ENCODE results near the gene FAM50A.
"Not testable (repeated sequence)": the region's sequence is repeated elsewhere in the genome, so short reads cannot be mapped to it uniquely, and the experiment has no call there.

Gene FAM50A, protein sequence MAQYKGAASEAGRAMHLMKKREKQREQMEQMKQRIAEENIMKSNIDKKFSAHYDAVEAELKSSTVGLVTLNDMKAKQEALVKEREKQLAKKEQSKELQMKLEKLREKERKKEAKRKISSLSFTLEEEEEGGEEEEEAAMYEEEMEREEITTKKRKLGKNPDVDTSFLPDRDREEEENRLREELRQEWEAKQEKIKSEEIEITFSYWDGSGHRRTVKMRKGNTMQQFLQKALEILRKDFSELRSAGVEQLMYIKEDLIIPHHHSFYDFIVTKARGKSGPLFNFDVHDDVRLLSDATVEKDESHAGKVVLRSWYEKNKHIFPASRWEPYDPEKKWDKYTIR

DNA sequence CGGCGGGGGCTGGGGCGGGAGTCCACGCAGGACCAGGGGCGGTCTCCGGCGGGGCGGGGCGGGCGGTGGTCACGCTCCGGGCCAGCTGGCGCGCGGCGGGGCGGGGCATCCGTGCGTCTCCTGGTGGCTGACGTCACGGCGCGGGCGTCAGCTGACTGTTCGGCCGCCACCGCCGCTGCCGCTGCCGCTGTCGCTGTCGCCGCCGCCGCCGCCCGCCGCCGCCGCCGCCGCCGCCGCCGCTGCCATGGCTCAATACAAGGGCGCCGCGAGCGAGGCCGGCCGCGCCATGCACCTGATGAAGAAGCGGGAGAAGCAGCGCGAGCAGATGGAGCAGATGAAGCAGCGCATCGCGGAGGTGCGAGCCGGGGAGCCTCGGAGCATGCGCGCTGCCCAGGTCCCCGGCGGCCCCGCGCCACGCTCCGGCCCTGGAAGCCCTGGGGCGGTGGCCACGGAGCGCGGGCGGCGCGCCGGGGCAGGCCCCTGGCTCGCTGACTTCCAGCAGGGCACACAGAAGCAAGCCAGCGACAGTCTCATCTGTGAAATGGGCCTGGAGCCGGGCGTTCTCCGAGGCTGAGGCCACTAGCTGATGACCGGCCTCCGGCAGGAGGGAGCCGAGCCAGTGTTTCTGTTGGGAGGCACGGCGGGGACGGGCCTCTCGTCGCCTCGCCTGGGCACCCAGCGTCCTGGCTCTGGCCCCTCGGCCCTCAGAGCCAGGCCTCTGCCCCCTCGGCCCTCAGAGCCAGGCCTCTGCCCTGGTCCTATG is at the start of gene FAM50A:
FAM50A (plus strand) TSS at position 150 of the 763 bp plus-strand sequence; CDS start at position 245, 95 bp downstream.
- DNase-seq (ENCODE audit: low read depth) = peak; percentile 42

DNA sequence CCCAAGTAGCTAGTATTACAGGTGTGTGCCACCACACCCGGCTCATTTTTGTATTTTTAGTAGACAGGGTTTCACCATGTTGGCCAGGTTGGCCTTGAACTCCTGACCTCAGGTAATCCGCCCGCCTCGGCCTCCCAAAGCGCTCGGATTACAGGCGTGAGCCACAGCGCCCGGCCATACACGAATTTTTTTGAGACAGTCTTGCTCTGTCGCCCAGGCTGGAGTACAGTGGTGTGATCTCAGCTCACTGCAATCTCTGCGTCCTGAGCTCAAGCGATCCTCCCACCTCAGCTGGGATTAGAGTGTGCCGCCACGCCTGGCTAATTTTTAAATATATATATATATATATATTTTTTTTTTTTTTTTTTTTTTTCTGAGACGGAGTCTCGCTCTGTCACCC is 47.6 kb upstream of the FAM50A start:
- not testable (repeated sequence) for DNase-seq (ENCODE audit: low read depth)

DNA sequence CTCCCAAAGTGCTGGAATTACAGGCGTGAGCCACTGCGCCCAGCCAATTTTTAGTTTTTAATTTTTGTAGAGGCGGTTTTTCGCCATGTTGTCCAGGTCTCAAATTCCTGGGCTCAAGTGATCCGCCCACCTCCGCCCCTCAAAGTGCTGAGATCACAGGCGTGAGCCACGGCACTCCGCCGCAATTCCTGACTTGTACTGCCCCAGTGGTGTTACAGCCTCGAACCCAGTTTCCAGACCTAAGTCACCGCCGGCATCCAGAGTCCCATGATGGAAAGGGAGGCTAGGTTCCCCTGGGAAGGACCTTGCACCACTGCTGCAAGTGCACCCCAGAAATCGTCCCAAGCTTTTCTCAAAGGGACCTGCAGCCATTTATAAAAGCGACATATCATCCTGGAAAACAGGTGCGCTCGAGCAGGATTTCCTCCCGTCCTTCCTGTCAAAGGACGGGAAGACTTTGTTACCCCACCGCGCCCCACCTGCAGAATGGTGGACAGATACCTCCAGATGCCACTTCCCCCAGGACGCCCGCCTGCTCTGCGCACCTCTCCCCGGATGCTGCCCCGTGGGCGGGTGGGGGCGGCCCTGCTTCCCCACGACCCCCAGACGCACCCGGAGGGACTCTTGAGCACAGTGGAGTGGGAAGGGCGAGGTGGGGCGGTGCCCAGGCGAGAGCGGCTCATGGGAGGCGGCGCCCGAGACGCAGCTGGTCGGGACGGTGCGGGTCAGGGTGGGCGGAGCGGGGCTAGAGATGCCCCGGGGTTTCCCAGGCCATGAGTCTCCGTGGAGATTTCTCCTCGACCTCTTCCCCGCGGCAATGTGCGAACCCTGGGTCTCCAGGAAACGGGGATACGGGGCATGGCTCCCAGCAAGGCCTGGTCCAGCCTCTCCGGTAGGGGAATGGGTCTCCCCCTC is 46.7 kb upstream of the FAM50A start:
- peak; percentile 42 for DNase-seq (ENCODE audit: low read depth)

DNA sequence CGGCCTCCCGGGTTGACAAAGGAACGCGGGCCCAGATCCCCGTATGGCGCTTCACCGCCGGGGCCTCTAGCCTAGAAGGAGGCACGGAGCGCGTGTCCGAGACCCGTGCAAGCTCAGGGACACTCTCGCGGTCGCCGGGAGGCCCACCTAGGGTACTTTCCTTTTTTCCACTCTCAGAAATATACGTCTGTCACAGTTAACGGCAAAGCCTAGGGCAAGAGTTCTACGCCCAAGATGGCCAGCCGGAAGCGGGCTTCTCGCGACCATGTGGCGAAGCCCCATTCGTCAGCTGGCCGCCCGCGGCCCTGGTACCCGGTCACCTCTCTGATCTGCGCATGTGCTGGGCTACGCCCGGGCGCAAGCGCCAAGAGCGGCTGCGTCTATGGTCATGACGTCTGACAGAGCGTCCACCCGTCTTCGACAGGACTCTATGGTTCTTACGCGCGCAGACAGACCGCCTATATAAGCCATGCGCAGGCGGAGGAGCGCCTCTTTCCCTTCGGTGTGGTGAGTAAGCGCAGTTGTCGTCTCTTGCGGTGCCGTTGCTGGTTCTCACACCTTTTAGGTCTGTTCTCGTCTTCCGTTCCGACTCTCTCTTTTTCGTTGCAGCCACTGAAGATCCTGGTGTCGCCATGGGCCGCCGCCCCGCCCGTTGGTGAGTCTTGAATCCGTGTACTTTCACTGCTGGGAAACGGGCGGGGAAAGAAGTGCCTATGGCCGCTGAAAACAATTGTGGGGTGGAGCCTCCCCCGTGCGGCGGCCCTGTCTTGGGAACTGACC is 45.9 kb upstream of the FAM50A start, which contains the start of gene RPL10:
RPL10 (plus strand) TSS at position 490 of the 780 bp plus-strand sequence; CDS start at position 633, 143 bp downstream.
- DNase-seq (ENCODE audit: low read depth) = peak; percentile 58

DNA sequence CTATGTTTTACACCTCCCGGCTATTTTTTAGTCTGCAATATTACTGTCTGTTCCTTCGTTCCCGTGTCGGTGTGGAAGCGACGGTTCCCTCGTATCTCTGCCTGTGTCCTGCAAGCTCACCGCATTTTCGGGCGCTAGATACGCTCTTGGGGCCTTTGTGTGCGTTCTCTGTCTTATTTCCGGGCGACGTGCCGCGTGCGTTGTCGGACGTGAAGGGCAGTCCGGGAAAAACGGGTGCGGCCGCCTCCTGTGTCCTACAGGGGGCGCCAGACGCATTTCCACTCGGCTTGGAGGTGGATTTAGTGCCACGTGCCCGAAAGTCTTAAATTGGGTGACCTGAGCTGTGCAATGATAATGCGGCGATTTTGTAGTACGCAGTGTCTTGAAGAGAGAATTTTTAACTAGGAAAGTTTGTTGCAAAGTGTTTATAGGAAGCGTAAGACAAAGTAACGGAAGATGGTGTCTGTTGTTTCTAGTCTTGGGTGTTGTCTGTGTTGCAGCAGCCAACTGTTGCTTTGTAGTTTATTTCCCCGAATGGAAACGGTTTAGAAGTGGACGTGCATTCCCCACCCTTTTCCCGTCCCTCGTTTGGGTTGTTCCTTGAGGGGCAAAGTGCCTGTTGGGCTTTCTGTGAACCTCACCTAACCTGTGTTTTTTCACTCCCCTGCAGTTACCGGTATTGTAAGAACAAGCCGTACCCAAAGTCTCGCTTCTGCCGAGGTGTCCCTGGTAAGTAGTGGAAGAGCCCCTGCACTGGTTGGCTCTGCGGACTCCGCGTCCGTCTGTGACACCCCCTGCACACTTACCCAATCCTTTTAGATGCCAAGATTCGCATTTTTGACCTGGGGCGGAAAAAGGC is 45.0 kb upstream of the FAM50A start:
- DNase-seq (ENCODE audit: low read depth) = peak; percentile 48

DNA sequence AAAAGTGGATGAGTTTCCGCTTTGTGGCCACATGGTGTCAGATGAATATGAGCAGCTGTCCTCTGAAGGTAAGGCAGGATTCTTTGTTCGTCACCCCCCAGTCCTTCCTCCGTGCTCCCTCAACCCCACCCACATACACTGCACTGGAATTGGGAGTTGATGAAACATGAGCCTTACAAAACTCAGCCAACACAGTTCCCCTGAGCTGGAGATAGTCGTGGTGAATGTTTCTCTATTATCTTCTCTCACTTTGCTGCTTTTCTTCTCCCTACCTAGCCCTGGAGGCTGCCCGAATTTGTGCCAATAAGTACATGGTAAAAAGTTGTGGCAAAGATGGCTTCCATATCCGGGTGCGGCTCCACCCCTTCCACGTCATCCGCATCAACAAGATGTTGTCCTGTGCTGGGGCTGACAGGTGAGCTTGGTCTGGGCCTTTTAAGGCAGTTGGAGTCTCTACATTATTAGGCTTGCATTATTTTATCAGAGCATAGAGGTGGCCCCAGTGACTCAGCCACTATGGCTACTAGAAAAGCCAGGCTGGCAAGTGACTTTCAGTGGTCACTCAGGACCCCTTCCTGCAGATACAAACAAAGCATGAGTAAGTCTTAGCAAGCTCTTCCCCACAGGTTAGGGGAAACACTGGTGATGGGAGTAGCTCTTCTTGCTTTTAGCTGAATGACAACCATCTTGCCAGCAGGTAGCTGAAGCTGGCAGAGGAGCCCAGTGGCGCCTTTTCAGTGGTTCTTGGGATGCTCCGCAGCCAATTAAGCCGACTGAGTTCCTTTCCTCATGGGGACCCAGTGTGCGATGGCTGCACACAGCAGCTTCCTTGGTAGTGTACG is 44.2 kb upstream of the FAM50A start:
- no peak for DNase-seq (ENCODE audit: low read depth)

DNA sequence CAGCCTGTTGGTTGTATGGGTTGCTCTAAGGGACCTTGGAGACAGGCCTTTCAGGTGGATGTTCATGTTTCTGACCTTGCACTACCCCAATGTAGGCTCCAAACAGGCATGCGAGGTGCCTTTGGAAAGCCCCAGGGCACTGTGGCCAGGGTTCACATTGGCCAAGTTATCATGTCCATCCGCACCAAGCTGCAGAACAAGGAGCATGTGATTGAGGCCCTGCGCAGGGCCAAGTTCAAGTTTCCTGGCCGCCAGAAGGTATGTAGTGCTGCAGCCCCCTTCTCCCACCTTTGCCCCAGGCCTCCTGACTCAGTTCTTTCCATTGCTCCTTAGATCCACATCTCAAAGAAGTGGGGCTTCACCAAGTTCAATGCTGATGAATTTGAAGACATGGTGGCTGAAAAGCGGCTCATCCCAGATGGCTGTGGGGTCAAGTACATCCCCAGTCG is 43.5 kb upstream of the FAM50A start:
- not testable (repeated sequence) for DNase-seq (ENCODE audit: low read depth)

DNA sequence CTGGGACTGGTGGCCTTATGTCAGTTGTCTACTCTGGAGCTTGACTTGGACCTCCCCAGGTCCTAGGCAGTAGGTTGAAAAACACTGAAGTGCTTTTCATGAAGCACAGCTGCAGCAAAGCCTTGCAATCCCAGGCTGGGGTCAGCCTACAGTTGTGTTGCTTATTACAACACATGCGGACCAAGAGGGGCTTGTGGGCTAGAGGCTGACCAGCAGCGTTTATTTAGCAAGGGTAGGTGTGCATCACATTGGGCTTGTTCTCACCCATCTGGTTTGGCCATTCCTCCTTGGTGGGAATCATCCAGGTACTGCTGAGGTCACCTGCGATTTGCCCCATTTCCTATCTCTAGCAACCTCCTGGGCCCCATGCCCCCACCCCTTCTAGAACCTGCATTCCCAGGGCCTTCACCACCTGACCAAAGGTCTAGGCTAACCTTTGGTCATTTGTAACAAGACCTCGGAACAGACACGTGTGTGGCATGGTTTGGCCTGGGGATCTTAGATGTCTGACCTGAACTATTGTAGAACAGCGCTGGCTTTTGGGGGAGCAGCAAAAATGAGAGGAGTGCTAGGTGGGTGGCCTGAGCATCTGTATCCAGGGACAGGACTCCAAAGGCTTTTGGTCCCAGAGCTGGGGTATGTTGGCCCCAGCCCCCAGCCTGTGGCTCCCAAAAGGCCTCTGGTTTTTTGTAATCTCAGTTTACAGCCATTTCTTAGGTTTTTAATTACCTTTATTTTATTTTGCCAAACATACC is 42.7 kb upstream of the FAM50A start:
- no peak for DNase-seq (ENCODE audit: low read depth)

DNA sequence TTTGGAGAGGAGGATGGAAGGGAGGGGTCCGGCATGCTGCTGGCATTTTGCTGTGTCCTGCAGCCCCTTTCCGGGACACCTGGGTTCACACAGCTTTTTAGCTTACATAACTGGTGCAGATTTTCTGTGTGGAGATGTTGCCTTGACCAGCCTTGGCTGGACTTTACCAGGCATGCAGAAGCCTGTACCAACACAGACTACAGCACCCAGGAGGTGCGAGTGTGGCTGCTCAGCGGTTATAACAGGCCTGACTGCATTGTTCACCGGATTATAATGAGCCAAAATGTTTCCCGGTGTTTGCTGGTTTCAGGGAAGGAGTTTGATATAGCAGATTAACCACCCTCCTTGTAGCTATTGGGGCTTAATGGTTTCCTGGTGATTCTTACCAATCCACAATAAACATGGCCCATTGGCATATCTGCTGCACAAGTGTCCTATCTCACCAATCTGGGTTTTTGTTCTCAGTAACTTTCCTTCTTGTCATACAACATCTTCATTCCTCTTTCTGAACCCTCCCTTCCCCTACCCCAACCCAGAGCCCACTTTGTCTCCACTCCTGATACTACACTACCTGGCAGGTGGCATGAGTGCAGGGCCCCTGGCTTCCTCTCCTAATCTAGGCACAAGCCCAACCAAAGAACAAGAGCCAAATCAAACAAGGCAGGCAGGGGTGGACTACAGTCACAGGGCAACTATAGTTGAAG is 41.9 kb upstream of the FAM50A start:
- DNase-seq (ENCODE audit: low read depth) = no peak

DNA sequence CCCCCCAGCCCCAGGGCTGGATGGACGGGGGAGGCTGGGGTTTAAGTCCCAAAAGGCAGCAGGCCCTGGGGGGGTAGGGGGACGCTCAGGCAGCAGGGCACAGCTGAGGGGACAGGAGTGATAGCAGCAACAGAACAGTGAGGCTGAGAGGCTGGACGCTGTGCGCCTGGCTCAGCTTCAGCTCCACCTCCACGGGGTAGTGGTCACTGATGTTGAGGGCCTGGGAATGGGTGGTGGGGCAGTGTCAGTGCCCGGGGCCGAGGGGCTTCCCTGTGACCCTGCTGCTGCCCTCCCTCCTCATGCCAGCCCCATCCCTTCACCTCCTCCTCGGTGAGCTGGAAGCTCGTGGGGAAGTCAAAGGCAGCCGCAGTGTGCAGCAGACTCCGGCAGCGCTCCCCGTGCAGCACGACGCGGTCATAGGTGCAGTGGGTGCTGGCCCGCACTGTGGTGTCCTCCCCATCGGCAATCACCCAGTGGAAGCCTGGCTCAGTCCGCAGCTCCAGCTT is 41.3 kb upstream of the FAM50A start:
- DNase-seq (ENCODE audit: low read depth) = no peak

DNA sequence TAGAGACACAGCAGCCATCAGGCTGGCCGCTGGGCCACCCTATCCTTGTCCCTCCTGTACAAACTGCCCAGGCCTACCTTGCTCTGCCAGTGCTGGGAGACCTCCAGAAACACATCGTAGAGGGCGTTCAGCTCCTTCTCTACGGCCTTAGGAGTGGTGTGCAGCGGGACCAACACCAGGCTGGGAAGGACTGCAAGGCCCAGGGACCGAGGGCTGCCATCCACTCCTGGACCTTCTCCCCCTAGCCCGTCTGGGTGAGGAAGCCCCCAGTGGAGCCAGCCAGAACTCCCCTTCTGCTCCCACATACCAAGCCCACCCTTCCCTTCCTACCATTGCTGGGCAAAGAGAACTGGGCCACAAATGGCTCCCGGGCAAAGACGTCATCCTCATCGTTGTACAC is 40.7 kb upstream of the FAM50A start:
- DNase-seq (ENCODE audit: low read depth) = no peak

DNA sequence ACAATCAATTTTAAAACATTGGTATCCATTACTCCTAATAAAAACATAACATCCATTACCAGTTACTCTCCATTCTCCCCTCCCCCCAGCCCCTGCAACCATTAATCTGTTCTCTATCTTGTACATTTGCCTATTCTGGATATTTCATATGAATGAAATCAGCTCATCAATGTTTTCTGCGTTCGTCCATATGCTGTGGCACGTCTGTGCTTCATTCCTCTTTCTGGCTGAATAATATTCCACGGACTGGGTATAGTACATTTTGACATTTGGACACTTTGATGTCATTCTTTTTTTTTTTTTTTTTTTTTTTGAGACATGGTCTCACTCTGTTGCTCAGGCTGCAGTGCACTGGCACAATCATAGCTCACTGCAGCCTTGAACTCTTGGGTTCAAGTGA is 40.1 kb upstream of the FAM50A start:
- DNase-seq (ENCODE audit: low read depth) = no peak

DNA sequence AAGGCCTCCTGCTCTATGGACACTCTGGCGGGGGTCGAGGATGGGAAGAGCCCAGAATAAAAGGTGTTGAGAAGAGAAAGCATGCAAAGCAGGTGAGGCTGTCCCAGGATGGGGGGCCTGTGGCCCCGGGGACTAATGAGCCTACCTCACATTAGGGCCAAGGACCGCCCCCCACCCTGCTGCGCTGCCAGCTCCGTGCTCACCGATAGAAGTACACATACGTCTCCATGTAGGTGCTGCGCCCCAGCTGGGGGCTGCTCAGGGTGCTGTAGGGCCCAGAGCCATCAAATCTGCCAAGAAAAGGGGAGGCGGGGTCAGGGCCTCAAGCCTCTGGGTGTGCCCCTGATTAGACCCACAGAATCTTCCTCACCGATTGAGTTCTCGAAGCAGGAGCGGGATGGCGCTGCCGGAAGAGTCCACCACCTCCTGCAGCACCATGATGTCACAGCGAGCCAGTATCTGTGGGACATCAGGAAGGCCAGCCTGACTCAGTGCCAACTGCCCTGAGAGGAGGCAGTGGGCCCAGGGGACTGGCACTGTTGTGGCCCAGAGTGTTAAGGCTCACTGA is 39.2 kb upstream of the FAM50A start:
- DNase-seq (ENCODE audit: low read depth) = no peak

DNA sequence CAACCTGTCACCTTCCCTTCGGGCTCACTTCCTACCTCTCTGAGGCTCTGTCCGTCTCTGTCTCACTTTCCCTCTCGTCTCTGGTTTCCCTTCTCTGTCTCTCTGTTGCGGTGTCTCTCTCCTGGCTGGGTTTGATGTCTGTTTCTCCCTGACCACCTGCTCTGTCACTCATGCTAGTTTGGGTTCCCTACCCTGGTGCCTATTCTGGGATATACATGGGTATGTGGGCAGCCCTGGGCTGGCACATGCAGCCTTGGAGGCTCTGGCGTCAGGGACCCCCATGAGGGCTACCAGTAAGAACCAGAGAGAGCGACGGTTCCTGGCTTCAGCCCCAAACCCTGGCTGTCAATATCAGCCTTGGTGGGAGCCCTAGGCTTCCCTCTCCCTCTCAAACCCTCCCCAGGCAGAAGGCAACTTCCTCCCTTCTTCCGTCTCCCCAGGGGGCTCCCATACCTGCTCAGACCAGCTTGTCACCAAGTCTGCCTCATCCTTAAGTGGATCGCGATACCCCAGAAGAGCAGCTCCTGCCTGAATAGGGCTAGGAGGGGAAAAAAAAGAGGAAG is 35.2 kb upstream of the FAM50A start:
- DNase-seq (ENCODE audit: low read depth) = no peak

DNA sequence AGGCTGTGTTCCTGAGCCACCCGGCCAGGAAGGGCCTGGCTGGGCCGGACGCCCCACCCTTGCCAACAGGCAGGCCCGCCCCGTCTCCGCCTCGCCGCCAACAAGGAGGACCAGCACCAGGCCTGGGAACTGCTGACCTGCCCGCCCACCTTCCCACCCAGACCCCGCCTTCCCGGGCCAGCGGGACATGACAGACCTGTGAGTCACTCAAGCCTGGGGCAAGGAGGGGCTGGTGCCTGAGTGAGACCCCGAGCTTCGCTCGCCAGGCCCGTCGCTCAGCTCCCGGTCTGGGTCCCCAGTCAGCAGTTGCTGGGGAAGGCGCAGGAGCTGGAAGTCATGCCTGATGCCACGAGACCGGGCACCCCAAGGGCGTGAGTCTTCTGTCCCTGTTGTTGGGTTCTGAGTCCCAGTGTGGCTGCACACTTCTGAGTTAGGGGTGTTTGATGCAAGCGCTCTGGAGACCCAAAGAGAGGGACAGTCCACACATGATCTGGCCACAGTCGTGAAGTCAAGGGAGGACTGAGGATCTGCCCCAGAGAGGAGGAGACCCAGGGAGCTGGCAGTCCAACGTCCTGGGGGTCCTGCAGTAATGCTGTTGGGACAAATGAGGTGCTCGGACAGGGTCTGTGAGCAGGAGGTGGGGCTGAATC is 34.6 kb upstream of the FAM50A start, which contains the start of gene DNASE1L1:
DNASE1L1 (minus strand) TSS at position 33 of the 650 bp plus-strand sequence. CDS start 3,686 bp downstream, outside the sequence.
- no peak for DNase-seq (ENCODE audit: low read depth)

DNA sequence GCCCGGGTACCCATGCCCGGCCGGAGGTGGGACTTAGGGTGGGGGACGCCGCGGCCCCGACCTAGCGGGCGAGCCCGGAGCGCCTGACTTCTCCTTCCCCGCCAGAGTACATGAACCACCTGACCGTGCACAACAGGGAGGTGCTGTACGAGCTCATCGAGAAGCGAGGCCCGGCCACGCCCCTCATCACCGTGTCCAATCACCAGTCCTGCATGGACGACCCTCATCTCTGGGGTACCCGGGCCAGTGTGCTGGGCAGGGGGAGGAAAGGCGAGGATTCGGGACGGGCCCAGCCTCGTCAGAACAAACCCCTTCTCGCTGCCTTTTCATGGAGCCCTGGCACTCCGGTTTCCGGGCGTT is 32.0 kb upstream of the FAM50A start:
- DNase-seq (ENCODE audit: low read depth) = no peak

DNA sequence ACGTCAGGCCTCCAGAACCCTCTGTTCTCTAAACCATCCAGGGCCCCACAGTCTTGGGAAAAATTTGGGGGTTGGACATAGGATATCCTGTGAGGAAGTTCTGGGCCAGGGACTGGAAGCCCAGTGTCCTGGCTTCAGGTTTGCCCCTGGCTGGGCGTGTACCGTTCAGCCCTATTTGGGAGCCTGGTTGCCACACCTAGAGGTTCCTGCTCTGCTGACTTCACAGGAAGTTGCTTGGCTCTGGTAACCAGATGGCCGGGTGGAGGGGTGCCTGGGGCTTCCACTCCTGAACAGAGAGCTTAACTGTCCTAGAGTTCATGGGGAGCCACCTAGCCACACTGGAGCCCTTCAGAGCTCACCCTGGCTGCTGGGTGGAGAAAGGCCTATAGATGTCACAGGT is 31.5 kb upstream of the FAM50A start:
- no peak for DNase-seq (ENCODE audit: low read depth)
